Glutamatergic neuron (in vitro differentiated cells): ENCODE data around the gene DDX25. TPM values are rescaled to one million over a fixed set of nuclear protein-coding genes. Genes with fewer than 3 reads are reported as not detected.

Experiments used
- DNase-seq: peaks from one replicate; pipeline ENCODE4 v3.0.0; 2022
- H3K27ac Mint-ChIP-seq: one replicate; pipeline ENCODE4 v1.8.0; 2020; ENCODE audit warnings: mild to moderate bottlenecking, mixed read lengths, inconsistent platforms; ENCODE audit not compliant: unreplicated experiment
- H3K27me3 Mint-ChIP-seq: one replicate; pipeline ENCODE4 v1.8.0; 2020; ENCODE audit warnings: mild to moderate bottlenecking, moderate library complexity, mixed read lengths, inconsistent platforms; ENCODE audit not compliant: unreplicated experiment
- H3K36me3 Mint-ChIP-seq: one replicate; pipeline ENCODE4 v1.8.0; 2020; ENCODE audit warnings: mild to moderate bottlenecking, mixed read lengths, inconsistent platforms; ENCODE audit not compliant: unreplicated experiment
- H3K4me1 Mint-ChIP-seq: one replicate; pipeline ENCODE4 v1.8.0; 2020; ENCODE audit warnings: mild to moderate bottlenecking, low read depth, mixed read lengths, inconsistent platforms; ENCODE audit not compliant: unreplicated experiment
- H3K4me3 Mint-ChIP-seq: one replicate; pipeline ENCODE4 v1.8.0; 2020; ENCODE audit warnings: mild to moderate bottlenecking, mixed read lengths, inconsistent platforms; ENCODE audit not compliant: unreplicated experiment
- H3K9me3 Mint-ChIP-seq: one replicate; pipeline ENCODE4 v1.8.0; 2020; ENCODE audit warnings: mild to moderate bottlenecking, moderate library complexity, mixed read lengths, inconsistent platforms; ENCODE audit not compliant: unreplicated experiment
- CTCF ChIP-seq: fragments of 200-600 bp; sonication (generic); IDR thresholded peaks from one replicate; pipeline ENCODE4 v1.5.0; 2021; ENCODE audit not compliant: partially characterized antibody, unreplicated experiment
- total RNA-seq: library from RNA; stranded (reverse); fragmentation: NEBNext Ultra II Directional; extraction: Animal tissue kit (Norgen Biotek cat#: 25700); gene quantifications from one replicate; pipeline ENCODE4 v1.2.1, GENCODE V29; 2021; ENCODE audit not compliant: unreplicated experiment

DDX25 gene
- total RNA-seq, 1 donor from 2014 or later, result 11.3 TPM

- Mint-ChIP-seq H3K4me1 (peaks cover 3% of the 10 kb centered on the region), H3K27ac (no peak overlapping the region), H3K4me3 (no peak overlapping the region), H3K9me3 (peaks cover 1% of the 10 kb centered on the region), H3K27me3 (no peaks in the 10 kb centered on the region), H3K36me3 (no peaks in the 10 kb centered on the region)
- no peak for DNase-seq
- TF ChIP-seq CTCF, result no peak
Measured at GRCh38 chr11:125931668-125932067, 27.4 kb downstream of the DDX25 start.

- Mint-ChIP-seq H3K4me3 (no peak overlapping the region), H3K36me3 (no peaks in the 10 kb centered on the region), H3K27me3 (no peaks in the 10 kb centered on the region), H3K4me1 (no peaks in the 10 kb centered on the region), H3K27ac (no peak overlapping the region), H3K9me3 (peaks cover 1% of the 10 kb centered on the region)
- no peak for DNase-seq
- no peak for TF ChIP-seq CTCF
Measured at GRCh38 chr11:125932301-125932700, 28.0 kb downstream of the DDX25 start.

GRCh38 chr11:125933030-125933813 is 28.9 kb downstream of the DDX25 start:
- DNase-seq, result no peak
- H3K4me1 Mint-ChIP-seq, result no peaks in the 10 kb centered on the region

GRCh38 chr11:125934473-125934872 is 30.2 kb downstream of the DDX25 start:
- no peaks in the 10 kb centered on the region for H3K36me3 Mint-ChIP-seq
- DNase-seq, result no peak
- H3K4me3 Mint-ChIP-seq, result no peak overlapping the region
- no peak overlapping the region for H3K27ac Mint-ChIP-seq
- peaks cover 4% of the 10 kb centered on the region for H3K9me3 Mint-ChIP-seq
- no peak for TF ChIP-seq CTCF
- peaks cover 3% of the 10 kb centered on the region for H3K4me1 Mint-ChIP-seq
- H3K27me3 Mint-ChIP-seq, result no peaks in the 10 kb centered on the region

More at GRCh38 chr11:125933030-125933813, 28.9 kb downstream of the DDX25 start:
- Mint-ChIP-seq H3K4me3 (no peak overlapping the region), H3K27me3 (no peaks in the 10 kb centered on the region), H3K9me3 (peaks cover 1% of the 10 kb centered on the region), H3K27ac (no peak overlapping the region), H3K36me3 (no peaks in the 10 kb centered on the region)
- no peak for TF ChIP-seq CTCF

- TF ChIP-seq CTCF, result no peak
- Mint-ChIP-seq H3K27ac (no peak overlapping the region), H3K9me3 (peaks cover 4% of the 10 kb centered on the region), H3K36me3 (no peaks in the 10 kb centered on the region), H3K4me1 (peaks cover 3% of the 10 kb centered on the region), H3K4me3 (no peak overlapping the region), H3K27me3 (no peaks in the 10 kb centered on the region)
- no peak for DNase-seq
Measured at GRCh38 chr11:125935056-125935455, 30.7 kb downstream of the DDX25 start.
